Measurements from ENCODE around the gene ERFL.
"Not testable (repeated sequence)": the region's sequence is repeated elsewhere in the genome, so short reads cannot be mapped to it uniquely, and the experiment has no call there.

Gene ERFL

DNA sequence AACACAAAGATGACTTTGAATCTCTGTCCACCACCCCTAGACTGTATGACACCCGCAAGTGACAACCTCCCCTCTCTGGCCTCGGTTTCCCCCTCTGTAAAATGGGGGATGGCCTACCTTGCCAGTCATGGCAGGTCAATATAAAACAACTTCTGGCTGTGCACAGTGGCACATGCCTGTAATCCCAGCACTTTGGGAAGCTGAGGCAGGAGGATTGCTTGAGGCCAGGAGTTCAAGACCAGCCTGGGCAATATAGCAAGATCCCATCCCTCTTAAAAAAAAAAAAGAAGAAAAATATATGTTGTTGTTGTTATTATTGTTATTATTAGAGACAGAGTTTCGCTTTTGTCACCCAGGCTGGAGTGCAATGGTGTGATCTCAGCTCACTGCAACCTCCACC, 52.3 kb downstream of the ERFL start:
- not testable (repeated sequence) for DNase-seq

DNA sequence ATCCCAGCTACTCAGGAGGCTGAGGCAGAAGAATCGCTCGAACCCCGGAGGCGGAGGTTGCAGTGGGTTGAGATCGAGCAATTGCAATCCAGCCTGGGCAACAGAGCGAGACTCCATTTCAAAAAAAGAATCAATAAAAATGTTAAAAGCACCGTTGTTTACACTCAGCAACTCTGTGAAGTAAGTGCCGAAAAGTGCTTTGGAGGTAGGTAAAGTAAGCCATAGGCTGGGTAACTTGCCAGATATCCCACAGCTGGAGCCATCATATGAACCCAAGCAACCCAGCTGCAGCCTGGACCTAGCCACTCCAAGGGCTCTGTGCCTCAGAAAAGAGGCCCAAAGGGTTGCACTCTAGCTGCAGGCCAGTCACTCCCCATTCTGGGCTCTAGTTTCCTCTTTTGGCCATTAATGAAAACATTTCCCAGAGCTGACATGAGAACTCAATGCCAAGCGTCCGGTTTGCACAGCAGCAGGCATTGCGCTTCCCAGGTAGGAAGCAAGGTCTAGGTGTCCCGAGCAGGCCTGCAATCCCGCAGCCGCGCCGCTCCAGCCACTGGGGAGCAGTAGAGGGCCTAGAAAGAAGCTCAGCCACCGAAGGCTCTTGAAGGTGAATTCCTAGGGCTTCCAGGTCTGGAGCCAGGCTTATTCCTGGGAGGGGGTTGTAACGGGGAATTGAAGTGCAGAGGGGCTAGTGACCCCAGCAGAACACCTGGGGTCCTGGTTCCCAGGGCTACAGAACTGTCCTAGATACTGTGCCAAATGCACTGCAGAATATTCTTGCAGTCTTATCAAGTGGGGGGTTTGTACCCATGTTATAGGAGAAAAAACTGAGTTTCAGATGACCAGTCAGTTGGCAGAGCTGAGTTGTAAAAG, 55.2 kb downstream of the ERFL start:
- DNase-seq, result peak; percentile 64

DNA sequence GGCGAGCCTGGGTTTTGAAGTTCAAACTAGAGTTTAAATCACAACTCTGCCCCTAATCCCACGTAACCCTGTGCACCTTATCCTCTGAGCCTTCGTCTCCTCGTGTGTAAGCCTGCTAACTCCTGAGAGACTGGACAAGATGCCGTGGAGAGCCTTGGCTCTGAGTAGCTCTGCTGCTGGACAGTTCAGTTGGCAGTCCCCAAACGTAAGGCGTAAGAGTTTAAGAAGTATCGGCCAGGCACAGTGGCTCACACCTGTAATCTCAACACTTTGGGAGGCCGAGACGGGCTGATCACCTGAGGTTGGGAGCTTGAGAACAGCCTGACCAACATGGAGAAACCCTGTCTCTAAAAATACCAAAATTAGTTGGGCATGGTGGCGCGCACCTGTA, 55.9 kb downstream of the ERFL start:
- no peak for DNase-seq

DNA sequence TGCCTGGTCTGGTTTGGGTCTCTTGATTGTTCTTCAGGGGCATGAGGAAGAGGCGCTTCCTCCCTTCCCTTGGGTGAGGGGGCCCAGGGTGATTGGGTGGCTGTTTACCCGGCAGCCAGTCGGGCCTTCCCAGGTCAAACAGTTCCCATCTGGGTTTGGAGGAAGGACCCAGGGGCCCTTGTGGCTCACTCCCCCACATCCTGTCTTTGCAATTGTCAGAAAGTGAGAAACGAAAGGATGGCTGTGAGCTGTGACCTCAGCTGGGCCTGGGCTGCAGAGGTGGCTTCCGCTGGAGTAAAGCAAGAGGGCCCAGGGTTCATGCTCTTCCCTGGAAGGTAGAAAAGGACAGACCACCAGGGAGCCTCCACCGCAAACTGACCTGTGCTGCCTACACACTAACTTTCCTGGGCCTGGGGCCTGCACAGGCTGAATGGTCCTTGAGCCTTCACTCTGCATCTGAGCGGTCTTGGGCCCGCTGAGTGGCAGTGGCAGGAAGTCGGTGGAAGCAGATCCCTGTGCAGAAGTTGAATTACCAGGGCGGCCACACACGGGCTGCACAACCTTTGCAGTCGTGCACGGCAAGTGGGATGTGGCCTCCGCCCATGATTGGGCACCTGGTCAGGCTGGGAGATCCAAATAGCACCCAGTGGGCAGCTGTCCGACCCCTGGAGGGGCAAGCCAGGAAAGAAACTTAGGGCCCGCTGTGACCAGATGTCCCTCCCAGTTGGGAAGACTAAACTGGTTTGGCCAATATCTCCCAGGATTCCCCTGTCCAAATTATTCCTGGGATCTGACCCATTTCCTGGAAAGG, 56.5 kb downstream of the ERFL start:
- DNase-seq, result peak; percentile 46

DNA sequence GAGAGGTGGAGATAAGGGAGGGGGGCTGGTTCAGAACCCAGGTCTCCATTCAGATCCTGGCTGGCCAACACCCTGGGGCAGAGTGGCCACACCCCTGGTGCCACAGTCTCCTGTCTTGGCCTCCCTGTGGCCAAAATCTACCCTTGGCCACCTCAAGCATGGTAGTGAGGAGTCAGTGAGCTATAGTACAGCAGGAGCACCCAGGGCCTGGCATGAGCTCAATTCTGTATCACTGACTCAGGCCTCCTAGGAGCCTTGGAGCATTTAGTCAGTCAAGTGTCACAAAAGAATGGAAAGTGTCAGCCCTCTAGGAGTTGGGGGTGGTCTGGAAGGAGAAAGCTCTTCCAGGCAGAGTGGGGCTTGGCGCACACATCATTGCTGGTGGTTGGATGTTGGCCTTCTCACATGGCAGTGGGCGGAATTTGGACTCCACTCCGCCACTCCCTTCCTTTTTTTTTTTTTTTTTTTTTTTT, 57.8 kb downstream of the ERFL start:
- DNase-seq, result no peak

DNA sequence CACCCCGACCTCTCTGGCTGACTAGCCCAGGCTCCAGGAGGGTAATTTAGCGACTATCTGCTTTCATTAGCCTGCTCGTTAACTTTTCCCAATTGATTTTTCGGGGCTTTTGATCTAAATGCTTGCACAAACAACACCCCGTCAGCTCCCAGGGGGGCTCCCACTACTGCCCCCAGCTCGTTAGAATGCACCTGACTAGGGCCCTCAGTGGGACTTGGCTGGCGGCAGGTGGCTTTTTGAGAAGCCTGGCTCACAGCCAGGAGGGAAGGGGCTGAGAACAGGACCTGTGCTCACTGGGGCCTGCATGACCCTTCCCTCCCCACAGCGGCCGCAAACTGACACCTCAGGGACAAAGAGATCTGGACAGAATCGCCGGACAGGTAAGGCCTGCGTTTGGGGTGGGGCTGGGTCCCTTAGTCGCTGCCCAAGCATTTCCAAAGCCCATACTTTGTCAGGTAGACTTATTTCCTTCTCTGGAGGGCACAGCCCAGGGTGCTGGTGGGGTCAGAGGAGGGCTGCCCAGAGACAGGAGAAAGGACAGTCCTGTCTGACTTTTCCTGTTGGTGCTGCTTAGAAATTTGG, 58.8 kb downstream of the ERFL start:
- DNase-seq, result no peak

DNA sequence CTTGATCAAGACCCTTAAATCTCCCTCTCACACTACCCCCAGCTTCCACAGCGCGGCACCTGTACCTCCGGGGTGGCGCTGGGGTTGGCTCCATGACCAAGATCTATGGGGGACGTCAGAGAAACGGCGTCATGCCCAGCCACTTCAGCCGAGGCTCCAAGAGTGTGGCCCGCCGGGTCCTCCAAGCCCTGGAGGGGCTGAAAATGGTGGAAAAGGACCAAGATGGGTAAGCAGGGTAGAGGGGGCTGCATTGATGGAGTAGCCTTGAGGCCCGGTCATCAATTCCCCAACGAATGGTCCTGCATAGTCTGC, 59.3 kb downstream of the ERFL start:
- no peak for DNase-seq

DNA sequence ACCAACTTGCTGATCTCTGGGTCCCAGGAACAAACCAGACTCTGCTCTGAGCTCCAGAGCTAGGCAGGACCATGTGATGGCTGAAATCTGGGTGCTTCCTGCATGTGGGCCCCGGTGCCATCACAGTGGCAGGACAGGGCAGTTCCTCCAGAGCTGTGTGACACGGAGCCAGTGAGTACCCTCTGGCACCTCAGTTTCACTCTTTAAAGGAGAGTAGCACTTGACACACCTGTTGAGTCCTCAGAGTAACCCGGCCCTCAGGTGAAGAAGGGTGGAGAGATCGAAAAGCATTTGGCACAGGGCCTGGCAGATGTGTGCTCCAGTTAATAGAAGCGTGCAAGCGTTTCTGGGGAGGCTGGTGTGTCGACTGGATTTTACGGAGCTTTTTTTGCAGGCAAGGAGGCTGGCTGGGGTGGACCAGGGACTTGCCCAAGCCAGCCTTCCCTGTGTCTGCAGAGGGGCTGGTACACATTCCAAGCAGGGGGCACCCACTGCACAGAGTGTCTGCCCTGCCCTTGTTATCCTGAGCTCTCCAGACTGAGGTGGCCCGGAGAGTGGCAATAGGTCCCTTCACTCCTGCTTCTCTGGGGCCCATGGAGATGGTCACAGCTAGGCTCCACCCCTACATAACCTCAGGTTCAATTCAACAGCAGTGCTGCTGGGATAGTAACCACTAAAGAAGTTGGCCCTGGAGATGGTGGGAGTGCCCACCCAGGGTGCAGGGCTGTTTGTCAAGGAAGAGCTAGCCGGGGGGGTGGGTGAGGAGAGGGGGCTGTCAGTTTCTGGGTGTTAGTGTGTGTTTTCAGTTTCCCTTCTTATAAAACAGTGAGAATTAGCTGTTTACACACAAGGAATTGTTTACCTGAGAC, 59.9 kb downstream of the ERFL start:
- no peak for DNase-seq

DNA sequence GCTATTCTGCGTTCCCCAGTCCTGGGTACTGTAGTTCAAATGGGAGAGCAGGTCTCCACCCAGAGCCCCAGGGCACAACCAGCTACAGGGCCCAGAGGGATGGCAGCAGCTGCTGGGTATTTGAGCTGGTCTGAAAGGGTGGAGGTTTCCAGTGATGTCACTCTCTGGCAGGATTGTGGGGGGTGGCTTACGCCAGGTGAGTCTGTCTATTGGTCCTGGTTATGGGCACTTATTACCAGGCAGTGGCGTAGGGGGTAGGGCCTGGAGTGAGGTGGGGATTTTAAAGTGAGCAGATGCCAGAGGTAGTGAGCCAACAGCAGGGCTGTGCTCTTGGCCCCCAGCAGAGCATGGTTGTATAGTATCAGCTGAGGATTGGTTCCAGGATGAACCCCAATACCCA, 62.0 kb downstream of the ERFL start:
- DNase-seq, result no peak

DNA sequence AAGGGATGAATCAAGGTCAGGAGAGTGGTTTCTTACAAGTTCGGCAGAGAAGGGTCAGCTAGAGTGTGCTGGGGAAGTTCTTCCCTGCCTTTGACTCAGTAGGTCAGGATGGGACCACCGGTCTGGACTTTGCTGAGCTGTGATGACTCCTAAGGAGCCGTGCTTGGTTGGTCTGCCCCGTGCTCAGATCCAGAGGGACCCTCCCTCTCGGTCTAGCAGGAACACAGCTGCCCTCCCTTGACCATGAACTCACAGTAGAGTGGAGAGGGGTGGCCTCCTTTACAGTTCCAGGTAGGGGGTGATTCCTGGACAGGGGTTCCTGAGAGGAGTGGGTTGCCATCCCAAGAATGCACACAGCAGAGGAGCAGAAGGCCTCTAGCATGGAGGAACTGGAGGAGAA, 63.9 kb downstream of the ERFL start:
- no peak for DNase-seq

DNA sequence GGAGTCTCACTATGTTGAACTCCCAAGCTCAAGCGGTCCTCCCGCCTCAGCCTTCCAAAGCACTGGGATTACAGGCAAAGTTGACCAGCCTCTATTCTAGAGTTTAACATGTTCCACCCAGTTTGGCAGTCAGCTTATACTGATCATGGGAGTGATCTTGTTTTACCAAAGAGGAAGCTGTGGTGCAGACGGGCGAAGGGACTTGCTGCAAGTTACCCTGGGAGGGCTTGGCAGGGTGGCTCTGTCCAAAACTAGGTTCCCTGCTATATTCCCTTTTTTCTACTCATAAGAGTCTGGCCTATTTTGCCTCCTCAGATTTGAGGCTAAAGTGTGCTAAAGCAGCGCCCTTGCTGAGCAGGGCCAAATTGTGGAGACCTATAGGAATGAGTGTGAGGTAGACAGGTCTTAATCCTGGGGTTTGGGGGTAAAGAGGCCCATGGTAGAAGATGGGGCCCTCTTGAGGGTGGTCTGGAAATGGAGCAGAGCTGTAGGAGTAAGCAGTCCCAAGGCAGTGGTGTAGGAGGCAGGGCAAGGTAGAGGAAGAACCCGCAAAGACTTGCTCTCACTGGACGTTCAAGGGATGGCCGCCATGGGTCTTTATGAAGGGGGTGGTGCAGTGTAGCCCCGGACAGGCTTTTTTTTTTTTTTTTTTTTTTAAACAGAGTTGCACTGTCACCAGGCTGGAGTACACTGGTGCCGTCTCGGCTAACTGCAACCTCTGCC, 64.9 kb downstream of the ERFL start:
- no peak for DNase-seq

DNA sequence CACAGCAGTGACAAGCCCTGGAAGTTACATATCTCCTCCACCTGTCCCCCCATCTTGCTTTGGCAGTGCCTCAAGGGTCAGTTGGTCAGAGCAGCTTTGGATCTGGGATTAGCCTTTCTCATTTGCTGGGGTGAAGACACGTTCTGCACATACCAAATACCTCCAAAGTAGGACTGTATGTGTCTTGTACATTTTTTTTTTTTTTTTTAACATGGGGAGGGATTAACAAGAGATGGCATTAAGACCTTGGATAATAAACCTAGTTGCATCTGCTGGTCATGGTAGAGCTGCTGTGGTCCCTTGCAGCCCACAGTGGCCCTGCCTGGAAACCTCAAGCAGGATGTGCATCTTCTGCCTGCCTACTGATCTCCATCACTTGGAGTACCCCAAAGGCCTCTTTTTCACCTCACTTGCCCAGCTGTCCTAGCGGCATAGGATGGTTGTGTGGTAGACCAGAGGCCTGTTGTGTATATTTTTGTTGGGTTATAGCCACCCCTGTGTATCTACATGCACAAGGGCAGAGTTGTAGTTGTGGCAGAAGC, 65.7 kb downstream of the ERFL start:
- DNase-seq, result no peak

DNA sequence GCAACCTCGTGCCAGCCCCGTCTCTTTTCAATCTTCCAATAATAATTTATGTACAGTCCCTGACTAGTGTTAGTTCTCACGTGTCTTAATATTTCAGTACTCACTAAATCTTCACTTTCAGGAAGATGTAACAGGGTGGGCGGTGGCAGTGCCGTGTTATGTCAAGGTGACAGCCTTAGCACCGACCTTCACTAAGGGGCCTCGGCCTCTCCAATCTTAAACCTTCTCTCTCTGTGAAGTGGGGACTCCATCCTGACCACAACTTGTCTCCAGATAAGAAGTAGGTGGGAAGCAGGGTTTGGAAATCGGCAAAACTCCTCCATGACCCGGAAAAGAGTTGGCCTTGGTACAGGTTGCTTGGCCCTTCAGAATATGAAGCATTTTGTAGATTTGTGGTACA, 66.4 kb downstream of the ERFL start:
- no peak for DNase-seq

DNA sequence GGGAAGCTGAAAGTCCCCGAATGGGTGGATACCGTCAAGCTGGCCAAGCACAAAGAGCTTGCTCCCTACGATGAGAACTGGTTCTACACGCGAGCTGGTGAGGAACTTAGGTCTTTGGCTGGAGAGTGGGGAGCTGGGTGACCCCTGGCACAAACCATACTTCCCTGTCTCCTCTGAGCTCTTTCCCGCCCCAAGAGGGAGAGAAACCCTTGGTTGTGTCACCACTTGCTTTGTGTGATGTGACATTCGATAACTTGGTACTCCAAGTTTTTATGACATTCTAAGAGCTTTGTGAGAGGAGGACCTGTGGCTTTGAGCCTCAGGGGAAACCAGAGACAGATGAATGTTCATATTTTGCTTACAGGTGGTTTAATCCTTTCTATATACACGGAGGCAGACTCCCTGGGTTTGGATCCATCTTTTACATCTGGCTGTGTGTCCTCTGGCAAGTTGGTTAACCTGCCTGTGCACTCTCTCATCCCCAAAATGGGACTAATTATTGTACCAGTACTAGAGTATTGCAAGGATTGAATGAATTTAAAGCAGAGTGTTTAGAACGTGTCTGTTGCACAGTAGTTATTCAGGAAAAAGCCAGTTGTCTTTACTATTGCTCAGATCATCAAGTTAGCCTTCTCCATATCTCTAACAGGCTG, 67.0 kb downstream of the ERFL start:
- DNase-seq, result no peak

DNA sequence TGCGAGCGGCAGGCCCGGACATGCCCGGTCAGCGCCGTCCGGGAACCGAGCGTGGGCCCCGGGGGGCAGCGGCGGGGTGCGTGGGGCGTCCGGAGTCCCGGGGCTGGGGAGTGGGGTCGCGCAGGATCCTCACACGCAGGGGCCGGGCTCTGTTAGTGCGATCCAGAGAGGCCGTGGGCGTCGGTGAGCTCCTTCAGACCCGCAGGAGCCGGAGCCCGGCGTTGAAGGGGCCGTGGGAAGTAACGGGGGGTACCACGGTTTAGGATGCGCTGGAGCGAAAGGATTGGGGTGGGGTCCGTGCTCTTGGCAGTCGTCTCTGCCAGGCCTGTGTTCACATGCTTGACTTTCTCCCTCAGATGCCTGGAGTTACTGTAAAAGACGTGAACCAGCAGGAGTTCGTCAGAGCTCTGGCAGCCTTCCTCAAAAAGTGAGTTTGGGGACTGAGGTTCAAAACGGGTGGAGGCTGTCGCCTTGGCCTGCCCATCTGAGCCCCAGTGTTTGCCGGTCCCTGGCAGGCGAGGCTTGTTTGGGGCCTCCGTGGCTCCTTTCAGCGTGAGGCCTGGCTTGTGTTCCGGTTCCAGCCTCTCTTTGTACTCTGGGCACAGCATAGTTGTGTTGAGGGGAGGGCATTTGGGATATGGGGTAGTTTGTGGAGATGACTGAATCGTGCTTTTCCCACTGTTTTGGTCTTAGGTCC, 67.7 kb downstream of the ERFL start:
- no peak for DNase-seq

DNA sequence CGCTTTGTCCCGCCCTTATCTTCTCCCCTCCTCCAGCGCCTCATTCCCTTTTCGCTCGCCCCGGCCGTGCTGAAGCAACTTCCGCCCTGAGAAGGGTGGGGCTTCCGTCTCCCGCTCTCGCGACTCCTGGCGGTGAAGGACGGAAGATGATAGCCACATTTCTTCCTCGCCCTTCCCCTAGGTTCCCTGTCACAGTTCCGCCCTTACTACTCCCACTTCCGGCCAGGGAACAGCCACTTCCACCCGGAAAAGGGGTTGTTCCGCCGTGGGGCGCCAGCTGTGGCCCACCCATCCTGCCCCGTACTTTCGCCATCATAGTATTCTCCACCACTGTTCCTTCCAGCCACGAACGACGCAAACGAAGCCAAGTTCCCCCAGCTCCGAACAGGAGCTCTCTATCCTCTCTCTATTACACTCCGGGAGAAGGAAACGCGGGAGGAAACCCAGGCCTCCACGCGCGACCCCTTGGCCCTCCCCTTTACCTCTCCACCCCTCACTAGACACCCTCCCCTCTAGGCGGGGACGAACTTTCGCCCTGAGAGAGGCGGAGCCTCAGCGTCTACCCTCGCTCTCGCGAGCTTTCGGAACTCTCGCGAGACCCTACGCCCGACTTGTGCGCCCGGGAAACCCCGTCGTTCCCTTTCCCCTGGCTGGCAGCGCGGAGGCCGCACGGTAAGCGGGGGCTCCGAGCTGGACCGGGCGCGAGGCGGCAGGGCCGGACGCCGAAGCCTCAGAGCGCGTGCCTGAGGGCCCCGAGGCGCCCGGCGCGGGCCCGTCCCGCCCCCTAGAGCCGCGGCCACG, 68.4 kb downstream of the ERFL start, which contains the start of gene RPS19:
Gene RPS19, plus strand, starts transcription at position 638 of the 801 bp plus-strand sequence. CDS start 520 bp downstream, outside the sequence.
- peak; percentile 98 for DNase-seq

DNA sequence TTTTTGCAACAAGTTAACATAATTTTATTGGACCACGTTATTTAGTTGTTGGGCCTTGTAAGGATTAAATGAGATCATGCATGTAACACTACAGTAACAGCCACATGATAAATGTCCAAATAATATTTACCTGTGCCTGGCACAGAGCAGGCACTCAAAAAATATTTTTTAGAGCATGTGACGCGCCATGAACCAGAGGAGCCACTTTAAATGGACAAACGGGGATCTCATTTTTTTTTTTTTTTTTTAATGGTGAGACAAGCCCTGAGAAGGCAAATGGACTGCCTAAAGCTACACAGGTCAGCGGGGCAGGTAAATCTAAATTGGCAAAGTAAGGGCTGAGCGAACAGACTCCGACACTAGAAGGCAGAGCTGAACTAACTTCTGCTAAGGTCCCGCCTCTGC, 69.0 kb downstream of the ERFL start:
- no peak for DNase-seq

All from T-helper 9 cell (primary cell).